Hepatocyte (in vitro differentiated cells): ENCODE results near the gene TNS3. TPM values are rescaled to one million over a fixed set of nuclear protein-coding genes. Genes with fewer than 3 reads are reported as not detected.

Experiments used
- DNase-seq: peaks from one replicate; pipeline ENCODE4 v3.0.0-alpha.2; 2016; ENCODE audit warnings: low spot score
- H2AFZ ChIP-seq: fragments of 200-600 bp; sonication (generic); 2 replicates; pipeline ENCODE4 v1.6.0; 2016; ENCODE audit warnings: antibody characterized with exemption, mild to moderate bottlenecking
- H3K27ac ChIP-seq: fragments of 200-600 bp; sonication (generic); 2 replicates; pipeline ENCODE4 v1.5.1; 2016; ENCODE audit warnings: mild to moderate bottlenecking
- H3K27me3 ChIP-seq: fragments of 200-600 bp; sonication (generic); 2 replicates; pipeline ENCODE4 v1.6.1; 2016
- H3K36me3 ChIP-seq: fragments of 200-600 bp; sonication (generic); replicated peaks from 2 replicates; pipeline ENCODE4 v1.5.1; 2016; ENCODE audit warnings: low read depth; ENCODE audit not compliant: insufficient read depth
- H3K4me1 ChIP-seq: fragments of 200-600 bp; sonication (generic); 2 replicates; pipeline ENCODE4 v1.5.1; 2016; ENCODE audit warnings: mild to moderate bottlenecking, moderate library complexity; ENCODE audit not compliant: insufficient read depth
- H3K4me2 ChIP-seq: fragments of 200-600 bp; sonication (generic); 2 replicates; pipeline ENCODE4 v1.6.0; 2016
- H3K4me3 ChIP-seq: fragments of 200-600 bp; sonication (generic); 2 replicates; pipeline ENCODE4 v1.5.1; 2016; ENCODE audit warnings: mild to moderate bottlenecking
- H3K79me2 ChIP-seq: fragments of 200-600 bp; sonication (generic); 2 replicates; pipeline ENCODE4 v1.6.0; 2017; ENCODE audit warnings: mild to moderate bottlenecking
- H3K9me2 ChIP-seq: fragments of 200-600 bp; sonication (generic); replicated peaks from 2 replicates; pipeline ENCODE4 v1.6.0; 2017; ENCODE audit warnings: mild to moderate bottlenecking; ENCODE audit not compliant: insufficient read depth
- H3K9me3 ChIP-seq: fragments of 200-600 bp; sonication (generic); 2 replicates; pipeline ENCODE4 v1.5.1; 2016; ENCODE audit warnings: low read depth, mild to moderate bottlenecking
- H4K20me1 ChIP-seq: fragments of 200-600 bp; sonication (generic); 2 replicates; pipeline ENCODE4 v1.6.0; 2016; ENCODE audit warnings: mild to moderate bottlenecking; ENCODE audit not compliant: insufficient read depth, poor library complexity, severe bottlenecking
- CTCF ChIP-seq: fragments of 200-600 bp; sonication (generic); IDR thresholded peaks from 2 replicates; pipeline ENCODE4 v1.5.1; 2016; ENCODE audit warnings: antibody characterized with exemption, mild to moderate bottlenecking; ENCODE audit not compliant: poor library complexity
- EZH2 ChIP-seq: fragments of 200-600 bp; sonication (generic); IDR thresholded peaks from 2 replicates; pipeline ENCODE4 v1.6.1; 2016; ENCODE audit warnings: antibody characterized with exemption, mild to moderate bottlenecking, borderline replicate concordance
- EZH2phosphoT487 ChIP-seq: fragments of 200-600 bp; sonication (generic); IDR thresholded peaks from one replicate; pipeline ENCODE4 v1.6.1; 2018; ENCODE audit warnings: antibody characterized with exemption, mild to moderate bottlenecking, low read depth, moderate library complexity; ENCODE audit not compliant: unreplicated experiment, severe bottlenecking
- WGBS: methylation state at CpG from one replicate; pipeline ENCODE4 v1.1.6; 2016; ENCODE audit warnings: low lambda C conversion rate; ENCODE audit errors: missing lambda C conversion rate; 5-methylcytosine and 5-hydroxymethylcytosine counted together
- polyA plus RNA-seq: library from polyadenylated mRNA; unstranded; fragments of >200 nt; fragmentation: Nextera tagmentation; extraction: Ambion mirVana; gene quantifications from 2 replicates; pipeline ENCODE4 v1.2.1, GENCODE V29; 2016
- total RNA-seq: library from RNA; depleted of rRNA; stranded (reverse); fragments of >200 nt; gene quantifications from 2 replicates; pipeline ENCODE4 v1.2.3, GENCODE V29; 2014

The TNS3 gene
- total and polyA plus RNA-seq, 2 experiments from 2014 or later = 30.0 to 73.3 TPM

- no peak overlapping the region for H3K27ac ChIP-seq
- no peak overlapping the region for H2AFZ ChIP-seq
- no peak overlapping the region for H3K4me3 ChIP-seq
- no peaks in the 10 kb centered on the region for H3K4me1 ChIP-seq
- no peak overlapping the region for H3K4me2 ChIP-seq
- H3K36me3 ChIP-seq = no peaks in the 10 kb centered on the region
- no peaks in the 10 kb centered on the region for H3K9me3 ChIP-seq
- H3K79me2 ChIP-seq = peaks cover 56% of the 10 kb centered on the region
- DNase-seq = no peak
- H3K27me3 ChIP-seq = no peaks in the 10 kb centered on the region
- H4K20me1 ChIP-seq = peaks cover 27% of the 10 kb centered on the region
- H3K9me2 ChIP-seq = no peaks in the 10 kb centered on the region
- 94% methylated on average over 7 of the region's 7 CpGs for WGBS
- TF ChIP-seq EZH2 = no peak
- no peak for TF ChIP-seq CTCF
- TF ChIP-seq EZH2phosphoT487 = no peak
Measured at GRCh38 chr7:47349401-47349800, 232.5 kb downstream of the TNS3 start.

GRCh38 chr7:47347816-47348385 is 234.0 kb downstream of the TNS3 start:
- no peak for DNase-seq
- Histone ChIP-seq H3K27me3 (no peaks in the 10 kb centered on the region), H3K4me1 (no peaks in the 10 kb centered on the region), H3K4me2 (no peak overlapping the region), H3K9me2 (no peaks in the 10 kb centered on the region), H3K4me3 (no peak overlapping the region), H3K9me3 (no peaks in the 10 kb centered on the region), H4K20me1 (peaks cover 18% of the 10 kb centered on the region), H3K36me3 (no peaks in the 10 kb centered on the region), H3K27ac (no peak overlapping the region), H2AFZ (no peak overlapping the region), H3K79me2 (peaks cover 41% of the 10 kb centered on the region)
- 97% methylated on average over 6 of the region's 6 CpGs for WGBS
- TF ChIP-seq EZH2 (no peak), CTCF (no peak)

GRCh38 chr7:47347346-47347745 is 234.6 kb downstream of the TNS3 start:
- H3K4me2 ChIP-seq = no peak overlapping the region
- no peaks in the 10 kb centered on the region for H3K9me3 ChIP-seq
- H2AFZ ChIP-seq = no peak overlapping the region
- WGBS = 91% methylated on average over 6 of the region's 6 CpGs
- H4K20me1 ChIP-seq = peaks cover 13% of the 10 kb centered on the region
- H3K4me3 ChIP-seq = no peak overlapping the region
- no peaks in the 10 kb centered on the region for H3K36me3 ChIP-seq
- TF ChIP-seq EZH2phosphoT487 = no peak
- no peak for TF ChIP-seq CTCF
- TF ChIP-seq EZH2 = no peak
- H3K27me3 ChIP-seq = no peaks in the 10 kb centered on the region
- H3K4me1 ChIP-seq = no peaks in the 10 kb centered on the region
- DNase-seq = no peak
- H3K79me2 ChIP-seq = peaks cover 37% of the 10 kb centered on the region
- H3K9me2 ChIP-seq = no peaks in the 10 kb centered on the region
- H3K27ac ChIP-seq = no peak overlapping the region
